ENCODE measurements around the gene WDR82. TPM values are rescaled to one million over a fixed set of nuclear protein-coding genes. Genes with fewer than 3 reads are reported as not detected.

WDR82 gene
- total RNA-seq, 4 donors from 2014 or later, result 49.5 to 60.3 (median 56.3) TPM

DNA sequence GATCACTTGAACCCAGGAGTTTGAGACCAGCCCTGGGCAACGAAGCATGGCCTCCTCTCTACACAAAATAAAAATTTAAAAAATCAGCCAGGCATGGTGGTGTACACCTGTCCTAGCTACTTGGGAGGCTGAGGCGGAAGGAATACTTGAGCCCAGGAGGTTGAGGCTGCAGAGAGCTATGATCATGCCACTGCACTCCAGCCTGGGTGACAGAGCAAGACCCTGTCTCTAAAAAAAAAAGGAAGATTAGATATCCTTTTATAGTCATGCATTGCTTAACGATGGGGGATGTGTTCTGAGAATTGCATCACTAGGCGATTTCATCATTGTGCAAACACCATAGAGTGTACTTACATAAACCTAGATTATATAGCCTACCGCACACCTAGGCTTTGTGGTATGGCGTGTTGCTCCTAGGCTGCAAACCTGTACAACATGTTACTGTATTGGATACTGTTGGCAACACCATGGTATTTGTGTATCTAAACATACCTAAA lies 67.9 kb downstream of the WDR82 start:
- 78 to 89% methylated on average over 6 of the region's 6 CpGs for WGBS, 2 donors
- DNase-seq (ENCODE audit: low spot score in 2 of 2), result no peak
- intact Hi-C loops (cut with DNase I; ENCODE audit: low total_unique reads), result no loop called here

GRCh38 chr3:52210037-52210436 lies 68.4 kb downstream of the WDR82 start:
- no peak for DNase-seq (ENCODE audit: low spot score in 2 of 2)
- TF ChIP-seq POLR2A (IDR thresholded peaks at IDR 0.05) (no peak), CTCF (IDR thresholded peaks at IDR 0.05) (no peak)
- intact Hi-C loops (cut with DNase I; ENCODE audit: low total_unique reads), result no loop called here
- no peak overlapping the region for H3K4me3 ChIP-seq (ENCODE audit: low read depth, poor library complexity, severe bottlenecking)

More for the DNA sequence above, 67.9 kb downstream of the WDR82 start:
- no peak overlapping the region for H3K4me3 ChIP-seq (ENCODE audit: low read depth, poor library complexity, severe bottlenecking)
- TF ChIP-seq POLR2A (IDR thresholded peaks at IDR 0.05) (no peak), CTCF (IDR thresholded peaks at IDR 0.05) (no peak)

DNA sequence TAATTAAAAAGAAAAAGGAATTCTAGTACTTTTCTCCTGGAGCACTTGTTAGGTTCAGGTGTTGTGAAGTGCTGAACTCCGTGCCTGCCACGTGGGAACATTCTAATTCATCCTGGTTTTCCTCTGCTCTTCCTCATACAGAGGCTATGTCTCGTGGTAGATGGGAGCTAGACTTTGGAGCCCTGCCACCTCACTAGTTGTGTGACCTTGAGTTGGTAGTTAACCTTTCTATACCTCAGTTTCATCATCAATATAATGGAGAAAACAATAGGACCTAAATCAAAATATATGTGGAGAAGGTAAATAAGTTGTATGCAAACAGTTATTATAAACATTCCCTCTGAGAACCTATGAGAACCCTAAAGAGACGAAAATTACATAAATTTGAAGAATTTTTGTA lies 69.9 kb downstream of the WDR82 start:
- intact Hi-C loops (cut with DNase I; ENCODE audit: low total_unique reads), result no loop called here
- TF ChIP-seq POLR2A (IDR thresholded peaks at IDR 0.05) (no peak), CTCF (IDR thresholded peaks at IDR 0.05) (no peak)
- H3K4me3 ChIP-seq (ENCODE audit: low read depth, poor library complexity, severe bottlenecking), result no peak overlapping the region
- 87 to 94% methylated on average over 4 of the region's 4 CpGs for WGBS, 2 donors
- DNase-seq (ENCODE audit: low spot score in 2 of 2), result no peak

GRCh38 chr3:52205727-52206372 lies 72.6 kb downstream of the WDR82 start:
- intact Hi-C loops (cut with DNase I; ENCODE audit: low total_unique reads), result no loop called here
- DNase-seq (ENCODE audit: low spot score in 2 of 2), result no peak
- no peak for TF ChIP-seq POLR2A (IDR thresholded peaks at IDR 0.05)
- no peak for TF ChIP-seq CTCF (IDR thresholded peaks at IDR 0.05)
- no peak overlapping the region for H3K4me3 ChIP-seq (ENCODE audit: low read depth, poor library complexity, severe bottlenecking)
- 74 to 78% methylated on average over 6 of the region's 6 CpGs for WGBS, 2 donors

MicroRNAs encoded within 50 kb of the gene (microRNA counts, 767-probe panel; counts per million panel counts)
- microRNA hsa-let-7g-5p, result 17,012 to 19,814 counts per million in 2 donors

Small RNA genes lying within 50 kb of the gene (microRNA-seq; reads per million reads assigned to microRNA genes)
- gene MIR135A1 (ENCODE audit: borderline number of aligned reads in 1 of 2, borderline replicate concordance in 2 of 2), result 0 reads per million in 2 donors
- 172,140 to 176,914 reads per million in 2 donors for gene MIRLET7G (ENCODE audit: borderline number of aligned reads in 1 of 2, borderline replicate concordance in 2 of 2)

Other genes with a start within 250 kb of the WDR82 start
- gene DUSP7, start 222.1 kb downstream of the WDR82 start, total RNA-seq, result 10 to 100 TPM; 54.6 to 96.3 (median 79.2) TPM
- gene POC1A, start 124.2 kb downstream of the WDR82 start, total RNA-seq, result 1 to 10 TPM; 1.6 to 4.9 (median 1.9) TPM
- 10 to 100 TPM; 17.5 to 43.1 (median 32.2) TPM for gene ALAS1, start 80.5 kb downstream of the WDR82 start, total RNA-seq
- under 1 TPM in 2 of 4 donors, not detected in 2; 0.19 to 0.61 TPM for gene TLR9, start 53.0 kb downstream of the WDR82 start, total RNA-seq
- 10 to 100 TPM; 39.3 to 60.2 (median 52.0) TPM for gene TWF2, start 39.5 kb downstream of the WDR82 start, total RNA-seq
- gene PPM1M, start 32.9 kb downstream of the WDR82 start, total RNA-seq, result 10 to 100 TPM; 10.4 to 28.6 (median 14.0) TPM
- 1 to 10 TPM; 1.6 to 5.7 (median 3.5) TPM for gene GLYCTK, start 9.2 kb upstream of the WDR82 start, total RNA-seq
- gene DNAH1, start 37.7 kb upstream of the WDR82 start, total RNA-seq, result 1 to 10 TPM; 2.0 to 5.9 (median 5.0) TPM
- 10 to 100 TPM; 62.5 to 95.5 (median 89.7) TPM for gene BAP1, start 131.4 kb upstream of the WDR82 start, total RNA-seq
- gene PHF7, start 132.0 kb upstream of the WDR82 start, total RNA-seq, result 10 to 100 TPM in 2 of 4 donors, 1 to 10 TPM in 2; 6.5 to 15.7 (median 10.9) TPM
- gene SEMA3G, start 166.5 kb upstream of the WDR82 start, total RNA-seq, result 10 to 100 TPM; 17.9 to 49.8 (median 26.9) TPM
- 10 to 100 TPM in 3 of 4 donors, 1 to 10 TPM in 1; 6.3 to 73.7 (median 21.3) TPM for gene TNNC1, start 175.4 kb upstream of the WDR82 start, total RNA-seq
- 100 to 1,000 TPM in 1 of 4 donors, 10 to 100 TPM in 3; 69.9 to 133 (median 85.9) TPM for gene NISCH, start 177.0 kb upstream of the WDR82 start, total RNA-seq
- 10 to 100 TPM; 10.1 to 23.9 (median 12.1) TPM for gene STAB1, start 216.7 kb upstream of the WDR82 start, total RNA-seq